PC-9 (cell line): Measurements from ENCODE around the gene TMEM89. TPM values are rescaled to one million over a fixed set of nuclear protein-coding genes. Genes with fewer than 3 reads are reported as not detected.

Source experiments
- BruUV-seq: library from RNA; stranded (reverse); fragments of 400-500 nt; replicated peaks from 2 replicates; lab custom pipeline; 2021; lab: Mats Ljungman, UMichigan
- CTCF ChIA-PET: fragments of 300-600 bp; sonication (Branson Sonifier 250); formaldehyde crosslinking; loops from one replicate; lab custom pipeline; 2022; ENCODE audit warnings: antibody characterized with exemption; lab: Charles Lee
- POLR2A ChIA-PET: fragments of 300-600 bp; sonication (Branson Sonifier 250); formaldehyde crosslinking; loops from one replicate; lab custom pipeline; 2022; ENCODE audit warnings: antibody characterized with exemption; ENCODE audit not compliant: unreplicated experiment; lab: Charles Lee
- DNase-seq, 2 experiments: peaks; one replicate each; pipeline versions ENCODE4 v3.0.0 to v3.0.0-alpha.2; 2015 to 2022; ENCODE audit warnings: mixed read lengths in 1 of 2
- H2AFZ ChIP-seq: fragments of 200-600 bp; sonication (generic); 2 replicates; pipeline ENCODE4 v1.8.1; 2017; ENCODE audit warnings: antibody characterized with exemption
- H3F3A ChIP-seq: fragments of 200-600 bp; sonication (generic); 2 replicates; pipeline ENCODE4 v1.8.1; 2017; ENCODE audit warnings: antibody characterized with exemption, mild to moderate bottlenecking, low read depth; ENCODE audit not compliant: insufficient read depth
- H3K27ac ChIP-seq: fragments of 200-600 bp; sonication (generic); 2 replicates; pipeline ENCODE4 v1.6.1; 2016; ENCODE audit warnings: mixed run types
- H3K27me3 ChIP-seq: fragments of 200-600 bp; sonication (generic); 2 replicates; pipeline ENCODE4 v1.6.1; 2016; ENCODE audit warnings: low read depth, mixed run types; ENCODE audit not compliant: insufficient read depth
- H3K36me3 ChIP-seq: fragments of 200-600 bp; sonication (generic); 2 replicates; pipeline ENCODE4 v1.6.1; 2016; ENCODE audit warnings: low read depth, mixed run types
- H3K4me1 ChIP-seq: fragments of 200-600 bp; sonication (generic); replicated peaks from 2 replicates; pipeline ENCODE4 v1.6.1; 2016; ENCODE audit warnings: mixed run types; ENCODE audit not compliant: insufficient read depth
- H3K4me2 ChIP-seq: fragments of 200-600 bp; sonication (generic); 2 replicates; pipeline ENCODE4 v1.6.1; 2017; ENCODE audit warnings: mixed run types
- H3K4me3 ChIP-seq: fragments of 200-600 bp; sonication (generic); 2 replicates; pipeline ENCODE4 v1.6.1; 2016; ENCODE audit warnings: mixed run types
- H3K79me2 ChIP-seq: fragments of 200-600 bp; sonication (generic); 2 replicates; pipeline ENCODE4 v1.6.1; 2017; ENCODE audit warnings: low read depth, mixed run types
- H3K9me2 ChIP-seq: fragments of 200-600 bp; sonication (generic); 2 replicates; pipeline ENCODE4 v1.8.1; 2017; ENCODE audit warnings: mild to moderate bottlenecking; ENCODE audit not compliant: insufficient read depth
- H3K9me3 ChIP-seq: fragments of 200-600 bp; sonication (generic); 2 replicates; pipeline ENCODE4 v1.8.1; 2016; ENCODE audit warnings: low read depth; ENCODE audit not compliant: insufficient read depth
- H4K20me1 ChIP-seq: fragments of 200-600 bp; sonication (generic); 2 replicates; pipeline ENCODE4 v1.8.1; 2017; ENCODE audit not compliant: insufficient read depth
- EZH2 ChIP-seq: fragments of 200-600 bp; sonication (generic); IDR thresholded peaks from 2 replicates; pipeline ENCODE4 v1.8.0; 2017; ENCODE audit warnings: antibody characterized with exemption, low read depth
- intact Hi-C: fragments of 100-400 bp; cut with micrococcal nuclease; formaldehyde crosslinking; loops from one replicate; pipeline ENCODE4 v1.10.0; 2022; ENCODE audit not compliant: unreplicated experiment
- microRNA-seq: library from miRNA; unstranded; fragments of <30 nt; microRNA quantifications from one replicate; pipeline ENCODE4 v1.2.0, GENCODE V29; 2021; ENCODE audit warnings: borderline number of aligned reads, borderline replicate concordance
- total RNA-seq: library from RNA; stranded (reverse); gene quantifications from 2 replicates; pipeline ENCODE4 v1.2.3, GENCODE V29; 2021
- TF ChIP-seq, protein P1 (sequence below): fragments of 200-600 bp; sonication (generic); conservative IDR thresholded peaks from 2 replicates; pipeline ENCODE4 v1.6.1; 2017; ENCODE audit warnings: mixed run types, antibody characterized with exemption, mild to moderate bottlenecking, moderate library complexity

TMEM89 gene
- total RNA-seq, 1 experiment from 2014 or later = not detected

GRCh38 chr3:48571938-48572337 is 49.6 kb downstream of the TMEM89 start:
- Histone ChIP-seq H3K4me3 (no peak overlapping the region), H3K4me1 (no peaks in the 10 kb centered on the region), H3K36me3 (no peaks in the 10 kb centered on the region), H2AFZ (no peak overlapping the region), H3K4me2 (no peak overlapping the region), H3K9me2 (no peaks in the 10 kb centered on the region), H3K9me3 (no peaks in the 10 kb centered on the region), H3K27ac (no peak overlapping the region), H3K79me2 (no peaks in the 10 kb centered on the region), H3F3A (no peaks in the 10 kb centered on the region), H4K20me1 (no peaks in the 10 kb centered on the region), H3K27me3 (no peaks in the 10 kb centered on the region)
- BruUV-seq = no TSS peak
- TF ChIP-seq, protein P1, sequence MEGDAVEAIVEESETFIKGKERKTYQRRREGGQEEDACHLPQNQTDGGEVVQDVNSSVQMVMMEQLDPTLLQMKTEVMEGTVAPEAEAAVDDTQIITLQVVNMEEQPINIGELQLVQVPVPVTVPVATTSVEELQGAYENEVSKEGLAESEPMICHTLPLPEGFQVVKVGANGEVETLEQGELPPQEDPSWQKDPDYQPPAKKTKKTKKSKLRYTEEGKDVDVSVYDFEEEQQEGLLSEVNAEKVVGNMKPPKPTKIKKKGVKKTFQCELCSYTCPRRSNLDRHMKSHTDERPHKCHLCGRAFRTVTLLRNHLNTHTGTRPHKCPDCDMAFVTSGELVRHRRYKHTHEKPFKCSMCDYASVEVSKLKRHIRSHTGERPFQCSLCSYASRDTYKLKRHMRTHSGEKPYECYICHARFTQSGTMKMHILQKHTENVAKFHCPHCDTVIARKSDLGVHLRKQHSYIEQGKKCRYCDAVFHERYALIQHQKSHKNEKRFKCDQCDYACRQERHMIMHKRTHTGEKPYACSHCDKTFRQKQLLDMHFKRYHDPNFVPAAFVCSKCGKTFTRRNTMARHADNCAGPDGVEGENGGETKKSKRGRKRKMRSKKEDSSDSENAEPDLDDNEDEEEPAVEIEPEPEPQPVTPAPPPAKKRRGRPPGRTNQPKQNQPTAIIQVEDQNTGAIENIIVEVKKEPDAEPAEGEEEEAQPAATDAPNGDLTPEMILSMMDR = no peak
- TF ChIP-seq EZH2 = no peak
- ChIA-PET POLR2A (no interaction called here), CTCF (no interaction called here)
- no peak for DNase-seq
- intact Hi-C loops = no loop called here

Small RNA genes lying within 50 kb of the gene (microRNA-seq; reads per million reads assigned to microRNA genes)
- gene MIR4793 (not detected), gene MIR711 (not detected)

Other genes starting within 250 kb of the TMEM89 start
- not detected in 2 replicates for gene FBXW12, start 249.6 kb downstream of the TMEM89 start, total RNA-seq
- 97.7 and 120 TPM in 2 replicates for gene PLXNB1, start 191.7 kb downstream of the TMEM89 start, total RNA-seq
- 28.5 and 35.4 TPM in 2 replicates for gene CCDC51, start 181.7 kb downstream of the TMEM89 start, total RNA-seq
- gene TMA7, start 181.5 kb downstream of the TMEM89 start, total RNA-seq = 235 and 314 TPM in 2 replicates
- 6.9 and 8.5 TPM in 2 replicates for gene ATRIP, start 175.0 kb downstream of the TMEM89 start, total RNA-seq
- 133 and 141 TPM in 2 replicates for gene SHISA5, start 117.6 kb downstream of the TMEM89 start, total RNA-seq
- 11.7 and 13.3 TPM in 2 replicates for gene PFKFB4, start 65.0 kb downstream of the TMEM89 start, total RNA-seq
- gene UCN2, start 58.0 kb downstream of the TMEM89 start, total RNA-seq = 2.8 and 4.2 TPM in 2 replicates
- 91.2 and 151 TPM in 2 replicates for gene COL7A1, start 26.4 kb downstream of the TMEM89 start, total RNA-seq
- 255 and 264 TPM in 2 replicates for gene UQCRC1, start 12.1 kb downstream of the TMEM89 start, total RNA-seq
- 16.5 and 18.7 TPM in 2 replicates for gene SLC26A6, start 13.7 kb upstream of the TMEM89 start, total RNA-seq
- gene CELSR3, start 41.1 kb upstream of the TMEM89 start, total RNA-seq = 9.9 and 11.6 TPM in 2 replicates
- 40.0 and 53.3 TPM in 2 replicates for gene NCKIPSD, start 64.1 kb upstream of the TMEM89 start, total RNA-seq
- 123 and 144 TPM in 2 replicates for gene IP6K2, start 95.5 kb upstream of the TMEM89 start, total RNA-seq
- gene PRKAR2A, start 226.1 kb upstream of the TMEM89 start, total RNA-seq = 54.2 and 78.9 TPM in 2 replicates